DOHH2 (cell line): Measurements from ENCODE around the gene UMAD1.

Experiments
- H3F3A ChIP-seq: fragments of 200-600 bp; sonication (generic), shearing (Covaris generic); 2 replicates; pipeline ENCODE4 v1.6.0; 2016; ENCODE audit warnings: antibody characterized with exemption, mild to moderate bottlenecking; ENCODE audit not compliant: control insufficient read depth, insufficient read depth
- H3K27ac ChIP-seq: fragments of 200-600 bp; sonication (generic); 2 replicates; pipeline ENCODE4 v1.5.1; 2014; ENCODE audit warnings: low read depth, mild to moderate bottlenecking, low read length, moderate library complexity
- H3K27me3 ChIP-seq: fragments of 200-600 bp; sonication (generic); 2 replicates; pipeline ENCODE4 v1.6.1; 2014; ENCODE audit warnings: mild to moderate bottlenecking, low read length, mixed read lengths; ENCODE audit not compliant: control insufficient read depth
- H3K36me3 ChIP-seq: fragments of 200-600 bp; sonication (generic); 2 replicates; pipeline ENCODE4 v1.6.1; 2014; ENCODE audit warnings: mild to moderate bottlenecking, low read length, moderate library complexity, mixed read lengths; ENCODE audit not compliant: control insufficient read depth
- H3K4me1 ChIP-seq: fragments of 200-600 bp; sonication (generic); 2 replicates; pipeline ENCODE4 v1.6.1; 2014; ENCODE audit warnings: mild to moderate bottlenecking, low read length, mixed read lengths; ENCODE audit not compliant: control insufficient read depth
- H3K4me2 ChIP-seq: fragments of 200-600 bp; sonication (generic); 2 replicates; pipeline ENCODE4 v1.6.0; 2014; ENCODE audit warnings: mild to moderate bottlenecking, low read length, moderate library complexity
- H3K4me3 ChIP-seq: fragments of 200-600 bp; sonication (generic); 2 replicates; pipeline ENCODE4 v1.5.1; 2014; ENCODE audit warnings: mild to moderate bottlenecking, low read length, mixed read lengths
- H3K79me2 ChIP-seq: fragments of 200-600 bp; sonication (generic); 2 replicates; pipeline ENCODE4 v1.6.1; 2014; ENCODE audit warnings: mild to moderate bottlenecking, low read length, mixed read lengths; ENCODE audit not compliant: control insufficient read depth
- H3K9me2 ChIP-seq: fragments of 200-600 bp; sonication (generic); replicated peaks from 2 replicates; pipeline ENCODE4 v1.6.1; 2014; ENCODE audit warnings: mild to moderate bottlenecking, low read length, mixed read lengths; ENCODE audit not compliant: control insufficient read depth
- H3K9me3 ChIP-seq: fragments of 200-600 bp; sonication (generic); 2 replicates; pipeline ENCODE4 v1.6.1; 2014; ENCODE audit warnings: antibody characterized with exemption, low read length, mixed read lengths; ENCODE audit not compliant: control insufficient read depth, insufficient read depth
- H4K20me1 ChIP-seq: fragments of 200-600 bp; sonication (generic); 2 replicates; pipeline ENCODE4 v1.6.0; 2014; ENCODE audit warnings: low read depth, mild to moderate bottlenecking, antibody characterized with exemption, low read length, moderate library complexity; ENCODE audit not compliant: control insufficient read depth, insufficient read depth
- CTCF ChIP-seq: fragments of 200-600 bp; sonication (generic); IDR thresholded peaks from one replicate; pipeline ENCODE4 v1.5.1; 2014; ENCODE audit warnings: antibody characterized with exemption, mild to moderate bottlenecking, low read depth, low read length; ENCODE audit not compliant: poor library complexity, severe bottlenecking
- EZH2phosphoT487 ChIP-seq: fragments of 200-600 bp; sonication (generic); IDR thresholded peaks from 2 replicates; pipeline ENCODE4 v1.6.1; 2017; ENCODE audit warnings: borderline replicate concordance, mild to moderate bottlenecking, antibody characterized with exemption, low read length, moderate library complexity, mixed read lengths

Gene UMAD1

GRCh38 chr7:7688956-7689355 is 48.4 kb downstream of the UMAD1 start:
- no peaks in the 10 kb centered on the region for H3K9me3 ChIP-seq
- H3K4me3 ChIP-seq: no peak overlapping the region
- TF ChIP-seq CTCF: no peak
- H3F3A ChIP-seq: no peaks in the 10 kb centered on the region
- no peak overlapping the region for H3K27ac ChIP-seq
- no peaks in the 10 kb centered on the region for H3K36me3 ChIP-seq
- H3K27me3 ChIP-seq: no peaks in the 10 kb centered on the region
- H3K4me2 ChIP-seq: no peak overlapping the region
- no peaks in the 10 kb centered on the region for H3K79me2 ChIP-seq
- H3K4me1 ChIP-seq: no peaks in the 10 kb centered on the region
- H4K20me1 ChIP-seq: no peaks in the 10 kb centered on the region
- H3K9me2 ChIP-seq: no peaks in the 10 kb centered on the region

- Histone ChIP-seq H3K27me3 (no peaks in the 10 kb centered on the region), H3K4me1 (no peaks in the 10 kb centered on the region), H3K9me3 (no peaks in the 10 kb centered on the region), H3F3A (no peaks in the 10 kb centered on the region), H3K4me2 (no peak overlapping the region), H3K36me3 (no peaks in the 10 kb centered on the region), H3K79me2 (no peaks in the 10 kb centered on the region), H4K20me1 (no peaks in the 10 kb centered on the region), H3K4me3 (no peak overlapping the region), H3K27ac (no peak overlapping the region), H3K9me2 (no peaks in the 10 kb centered on the region)
- TF ChIP-seq CTCF (no peak), EZH2phosphoT487 (no peak)
These were observed 53.3 kb downstream of the UMAD1 start for GRCh38 chr7:7693881-7694280.

GRCh38 chr7:7694542-7694941 is 54.0 kb downstream of the UMAD1 start:
- Histone ChIP-seq H3K9me3 (no peaks in the 10 kb centered on the region), H3K4me2 (no peak overlapping the region), H3K4me1 (peaks cover 3% of the 10 kb centered on the region), H3K27ac (no peak overlapping the region), H3F3A (no peaks in the 10 kb centered on the region), H3K4me3 (no peak overlapping the region), H3K79me2 (no peaks in the 10 kb centered on the region), H3K27me3 (no peaks in the 10 kb centered on the region), H4K20me1 (no peaks in the 10 kb centered on the region), H3K36me3 (no peaks in the 10 kb centered on the region), H3K9me2 (no peaks in the 10 kb centered on the region)
- TF ChIP-seq CTCF: no peak
- TF ChIP-seq EZH2phosphoT487: no peak
